ENCODE measurements around the gene ZFPL1. TPM values are rescaled to one million over a fixed set of nuclear protein-coding genes. Genes with fewer than 3 reads are reported as not detected.

Gene ZFPL1
- total and polyA plus RNA-seq, 10 of the 15 experiments (the other 5 are each of a cell fraction or from before 2014, with no cell fraction given) = 2.2 to 37.8 (median 27.0) TPM

GRCh38 chr11:65095974-65096806, 12.2 kb downstream of the ZFPL1 start, which contains the start of gene VPS51 (continued):
- TF ChIP-seq CEBPB (IDR thresholded peaks at IDR 0.05; ENCODE audit: borderline replicate concordance in 1 of 2, low read depth in 2 of 2, low read length in 2 of 2) (0 out of 4 replicates have a peak, but pooled peaks of 1 of the 2 experiments have one; percentile 12), PAX5 (IDR thresholded peaks at IDR 0.05; ENCODE audit: borderline replicate concordance, low read depth, low read length) (peak; percentile 61), TCF12 (IDR thresholded peaks at IDR 0.05; ENCODE audit: low read depth, low read length) (peak; percentile 87), USF2 (IDR thresholded peaks at IDR 0.05; ENCODE audit: borderline replicate concordance, low read depth, low read length) (no peak; the same call in 1 of the 2 replicates), IKZF2 (IDR thresholded peaks at IDR 0.05) (peak; percentile 85 to 92), MYC (IDR thresholded peaks at IDR 0.05; ENCODE audit: insufficient read depth, insufficient read length, insufficient replicate concordance, low read length, severe bottlenecking) (peak; percentile 66), EED (IDR thresholded peaks at IDR 0.05; ENCODE audit: low read depth) (peak; percentile 78), KDM1A (IDR thresholded peaks at IDR 0.05; ENCODE audit: borderline replicate concordance) (no peak), NBN (IDR thresholded peaks at IDR 0.05) (peak; percentile 96), PKNOX1 (IDR thresholded peaks at IDR 0.05) (peak; percentile 77; the same call in 1 of the 2 replicates), CREB1 (IDR thresholded peaks at IDR 0.05; ENCODE audit: low read depth) (peak; percentile 89), BRCA1 (IDR thresholded peaks at IDR 0.05; ENCODE audit: low read depth, low read length) (no peak), ASH2L (IDR thresholded peaks at IDR 0.05; ENCODE audit: borderline replicate concordance, low read depth) (peak; percentile 90; the same call in 1 of the 2 replicates), LARP7 (IDR thresholded peaks at IDR 0.05) (peak; percentile 90; the same call in 1 of the 2 replicates), MTA3 (IDR thresholded peaks at IDR 0.05; ENCODE audit: borderline replicate concordance, low read length) (peak; percentile 96; the same call in 1 of the 2 replicates), NFIC (IDR thresholded peaks at IDR 0.05; ENCODE audit: low read depth, low read length) (peak; percentile 55; the same call in 1 of the 2 replicates), ZNF274 (IDR thresholded peaks at IDR 0.05; ENCODE audit: insufficient read depth, insufficient read length) (no peak), ZBTB11 (CRISPR knock-in tag; IDR thresholded peaks at IDR 0.05) (peak; percentile 99), RELA (IDR thresholded peaks at IDR 0.05; ENCODE audit: borderline replicate concordance, partially characterized antibody) (peak; percentile 94), MXI1 (IDR thresholded peaks at IDR 0.05; ENCODE audit: low read depth, low read length) (peak; percentile 83), CHD4 (IDR thresholded peaks at IDR 0.05) (no peak), ATF3 (IDR thresholded peaks at IDR 0.05; ENCODE audit: borderline replicate concordance, extremely low read depth, low read depth, low read length) (peak; percentile 48; the same call in 1 of the 2 replicates), BACH1 (IDR thresholded peaks at IDR 0.05; ENCODE audit: borderline replicate concordance) (no peak)

Measured in GM12878 (cell line).